Choroid plexus epithelial cell (primary cell): ENCODE data around the gene SLC40A1.

Source experiments
- DNase-seq: peaks from one replicate; pipeline ENCODE4 v3.0.0-alpha.2; 2010; ENCODE audit warnings: low read depth
- H3K4me3 ChIP-seq: 2 replicates; pipeline ENCODE4 v1.5.1; 2011; ENCODE audit warnings: low read depth, mild to moderate bottlenecking, control low read depth, low read length, moderate library complexity
- TF ChIP-seq, protein P1 (sequence below): conservative IDR thresholded peaks from 2 replicates; pipeline ENCODE4 v1.5.1; 2011; ENCODE audit warnings: low read depth, mild to moderate bottlenecking, control low read depth, inconsistent platforms, low read length, moderate library complexity

The SLC40A1 gene

DNA sequence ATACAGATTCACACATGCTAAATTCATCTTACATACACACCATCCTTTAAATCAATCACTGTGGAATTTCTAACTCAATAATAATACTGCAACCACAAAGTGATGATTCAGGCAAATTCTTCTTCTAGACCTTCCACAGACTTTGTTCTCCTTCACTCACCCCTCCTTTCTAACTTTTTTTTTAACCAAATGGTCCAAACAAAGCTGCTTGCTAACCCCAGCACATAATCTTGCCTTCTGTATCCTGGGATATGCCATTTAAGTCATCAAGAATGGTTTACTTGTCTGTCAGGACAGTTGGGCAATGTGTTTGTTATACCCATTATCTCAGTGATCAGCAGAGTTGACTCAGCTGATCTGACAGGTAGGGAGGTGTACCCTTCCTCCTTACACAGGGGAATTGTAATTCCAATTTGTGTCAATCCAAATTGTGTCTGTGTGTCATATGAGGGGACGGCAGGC, 10.0 kb downstream of the SLC40A1 start:
- DNase-seq, result peak; percentile 82
- H3K4me3 ChIP-seq, result no peak overlapping the region
- TF ChIP-seq, protein P1, sequence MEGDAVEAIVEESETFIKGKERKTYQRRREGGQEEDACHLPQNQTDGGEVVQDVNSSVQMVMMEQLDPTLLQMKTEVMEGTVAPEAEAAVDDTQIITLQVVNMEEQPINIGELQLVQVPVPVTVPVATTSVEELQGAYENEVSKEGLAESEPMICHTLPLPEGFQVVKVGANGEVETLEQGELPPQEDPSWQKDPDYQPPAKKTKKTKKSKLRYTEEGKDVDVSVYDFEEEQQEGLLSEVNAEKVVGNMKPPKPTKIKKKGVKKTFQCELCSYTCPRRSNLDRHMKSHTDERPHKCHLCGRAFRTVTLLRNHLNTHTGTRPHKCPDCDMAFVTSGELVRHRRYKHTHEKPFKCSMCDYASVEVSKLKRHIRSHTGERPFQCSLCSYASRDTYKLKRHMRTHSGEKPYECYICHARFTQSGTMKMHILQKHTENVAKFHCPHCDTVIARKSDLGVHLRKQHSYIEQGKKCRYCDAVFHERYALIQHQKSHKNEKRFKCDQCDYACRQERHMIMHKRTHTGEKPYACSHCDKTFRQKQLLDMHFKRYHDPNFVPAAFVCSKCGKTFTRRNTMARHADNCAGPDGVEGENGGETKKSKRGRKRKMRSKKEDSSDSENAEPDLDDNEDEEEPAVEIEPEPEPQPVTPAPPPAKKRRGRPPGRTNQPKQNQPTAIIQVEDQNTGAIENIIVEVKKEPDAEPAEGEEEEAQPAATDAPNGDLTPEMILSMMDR, result no peak

DNA sequence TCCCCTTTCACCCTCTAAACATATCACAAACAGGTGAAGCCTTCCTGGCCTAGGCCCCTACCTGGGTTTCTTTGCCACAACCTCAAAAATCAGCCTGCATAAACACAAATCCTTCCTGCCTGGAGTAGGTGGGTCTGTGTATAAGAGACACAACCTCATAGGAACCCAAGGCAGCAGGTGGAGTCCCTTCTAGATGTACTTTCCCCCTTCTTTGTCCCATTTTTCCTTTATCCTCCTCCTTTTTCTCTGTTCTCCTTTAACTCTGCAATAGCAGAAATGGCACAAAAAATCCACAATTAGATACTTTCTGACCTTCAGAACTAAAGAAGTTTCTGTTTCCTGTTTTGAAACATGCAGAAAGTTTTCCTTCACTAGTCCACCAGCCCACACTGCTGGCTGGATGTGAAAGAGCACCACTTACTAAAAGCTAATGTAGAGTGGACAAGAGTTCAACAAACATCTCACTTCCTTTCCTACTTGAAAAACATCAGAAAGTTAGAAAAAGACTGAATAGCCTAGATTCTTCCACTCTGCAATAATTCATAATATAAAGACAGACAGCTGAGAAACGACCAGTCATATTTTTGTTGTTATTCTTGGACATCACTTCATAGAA, 11.2 kb downstream of the SLC40A1 start:
- no peak overlapping the region for H3K4me3 ChIP-seq
- peak; percentile 87 for DNase-seq
- TF ChIP-seq, protein P1, result peak; percentile 69

DNA sequence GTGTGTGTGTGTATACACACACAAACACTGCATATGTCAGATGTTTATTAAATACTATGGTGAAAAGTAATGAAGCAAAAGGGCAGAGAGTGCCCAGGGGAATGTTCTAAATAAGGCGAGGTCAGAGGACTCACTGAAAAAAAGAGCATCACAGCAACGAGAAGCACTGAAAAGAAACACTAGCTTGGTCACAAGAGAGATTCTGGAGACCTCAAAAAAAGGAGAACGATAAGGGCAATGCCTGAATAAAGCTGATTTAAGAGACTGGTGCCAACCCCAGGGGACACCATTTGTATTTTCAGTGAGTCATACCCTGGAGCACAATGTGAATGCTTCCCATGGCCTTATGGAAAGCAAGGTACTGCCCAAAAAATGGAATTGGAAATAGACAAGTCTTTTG, 14.5 kb downstream of the SLC40A1 start:
- peak; percentile 55 for DNase-seq
- H3K4me3 ChIP-seq, result no peak overlapping the region
- TF ChIP-seq, protein P1, result no peak

DNA sequence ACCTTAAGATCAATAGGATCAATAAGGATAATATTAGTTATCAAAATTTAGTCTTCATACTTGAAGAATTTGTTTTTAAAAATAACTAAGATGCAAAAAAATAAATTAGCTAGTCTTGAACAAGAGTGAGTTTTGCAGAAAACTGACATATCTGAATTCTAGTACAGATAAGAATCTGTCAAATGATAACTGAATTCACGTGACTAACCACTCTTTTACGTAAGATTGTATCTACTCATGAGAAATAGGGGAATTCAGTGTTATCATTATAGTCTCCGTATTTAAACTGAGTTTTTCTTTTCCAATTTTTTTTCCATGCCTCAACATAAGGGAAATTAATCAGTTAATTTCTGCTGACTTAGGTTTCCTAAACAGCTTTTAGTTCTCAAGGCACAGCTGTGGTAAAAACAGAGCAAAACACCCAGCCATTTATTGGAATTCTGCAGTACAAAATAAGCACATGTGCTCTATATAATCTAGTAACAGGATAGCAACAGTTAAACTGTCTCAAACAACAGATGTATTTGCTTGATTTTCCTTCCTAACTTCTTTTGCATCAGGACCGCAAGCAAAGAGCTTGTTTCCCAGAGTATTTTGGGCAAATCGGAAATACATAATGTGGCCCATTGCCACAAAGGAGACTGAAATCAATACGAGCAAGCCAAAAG, 19.1 kb downstream of the SLC40A1 start:
- H3K4me3 ChIP-seq, result no peak overlapping the region
- TF ChIP-seq, protein P1, result no peak
- DNase-seq, result no peak

DNA sequence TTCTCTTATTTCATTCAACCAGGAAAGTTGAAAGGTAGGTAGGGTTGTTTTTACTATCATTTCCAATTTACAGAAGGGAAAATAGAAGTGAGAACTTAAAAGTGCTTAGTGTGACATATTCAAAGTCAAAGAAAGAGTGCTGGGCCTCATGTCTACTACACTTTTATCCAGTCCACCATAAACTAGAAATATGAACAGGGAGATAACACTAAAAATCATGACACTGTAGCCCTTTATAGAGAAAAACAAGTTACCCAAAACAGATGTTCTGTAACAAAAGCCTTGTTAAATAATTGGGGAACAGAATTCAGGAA, 20.4 kb downstream of the SLC40A1 start:
- H3K4me3 ChIP-seq, result no peak overlapping the region
- TF ChIP-seq, protein P1, result no peak
- no peak for DNase-seq

DNA sequence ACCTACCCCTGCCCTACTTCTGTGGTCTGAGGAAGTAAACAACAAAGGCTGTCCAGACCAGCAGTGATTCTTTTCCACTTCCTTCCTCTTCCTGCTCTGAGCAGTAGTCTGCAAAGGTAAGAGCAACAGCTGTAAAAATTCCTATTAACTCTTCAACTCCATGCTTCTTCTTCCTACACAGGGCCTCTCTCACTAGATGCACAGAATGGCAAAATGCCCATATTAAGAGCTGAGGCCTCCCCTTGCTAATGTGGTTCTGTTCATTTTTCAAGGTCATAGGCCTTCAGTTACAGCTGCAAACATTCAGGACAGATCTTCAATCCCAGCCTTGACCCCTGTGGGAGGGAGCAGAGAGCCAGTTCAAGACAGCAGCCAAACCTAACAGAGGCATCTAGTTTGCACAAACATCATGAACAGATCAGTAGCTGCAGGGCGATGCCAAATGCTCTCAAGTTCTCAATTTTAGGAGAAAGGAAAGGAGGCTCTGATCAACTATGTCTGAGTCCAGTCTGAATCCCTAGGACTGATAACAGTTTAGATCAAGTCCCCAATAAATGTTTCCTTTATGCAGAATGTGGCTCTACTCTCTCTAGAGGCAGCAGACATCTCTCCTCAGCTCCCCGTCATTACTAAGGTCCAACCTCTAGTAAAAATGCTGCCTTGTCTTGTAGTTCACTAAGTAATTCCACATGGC, 20.9 kb downstream of the SLC40A1 start:
- H3K4me3 ChIP-seq, result no peak overlapping the region
- DNase-seq, result peak; percentile 76
- TF ChIP-seq, protein P1, result no peak
